ENCODE measurements around the gene DNAH6. TPM values are rescaled to one million over a fixed set of nuclear protein-coding genes. Genes with fewer than 3 reads are reported as not detected.
A peak's percentile ranks its signal among the peaks of the same experiment; 100 is the strongest.

Gene DNAH6
- total and polyA plus RNA-seq, 2 of the 13 experiments (the other 11 are each of a cell fraction or from before 2014, with no cell fraction given): 0.01 TPM; not detected in 1

- Histone ChIP-seq H3K36me3 (replicated peaks in 1 of 2; ENCODE audit: control insufficient read depth in 1 of 2, insufficient read depth in 2 of 2, low read length in 2 of 2) (no peaks in the 10 kb centered on the region), H3K4me1 (ENCODE audit: insufficient read depth, low read length) (peaks cover 30% of the 10 kb centered on the region), H3K79me2 (ENCODE audit: insufficient read depth, low read length) (no peaks in the 10 kb centered on the region), H3K27ac (ENCODE audit: extremely low read length, insufficient read depth, low read length) (peak overlapping the region; percentile 65), H3K4me3 (replicated peaks in 1 of 3; ENCODE audit: insufficient read depth in 1 of 3, low read depth in 2 of 3, low read length in 3 of 3) (no peak overlapping the region; a peak in 1 of 6 replicates), H3K9me3 (ENCODE audit: low read length) (no peaks in the 10 kb centered on the region), H4K20me1 (ENCODE audit: insufficient read depth, low read length) (no peaks in the 10 kb centered on the region), H2AFZ (ENCODE audit: low read length) (no peak overlapping the region), H3K27me3 (ENCODE audit: control insufficient read depth in 1 of 2, insufficient read depth in 2 of 2, low read length in 2 of 2) (no peaks in the 10 kb centered on the region), H3K4me2 (ENCODE audit: low read depth, low read length) (peak overlapping the region; percentile 47), H3K9ac (ENCODE audit: insufficient read depth, low read depth, low read length) (no peak overlapping the region)
- peak; percentile 81 for DNase-seq (ENCODE audit: low spot score)
- 4% methylated on average over 2 of the region's 2 CpGs for WGBS (ENCODE audit: low lambda C conversion rate)
- in situ Hi-C loops (cut with HindIII; ENCODE audit: extremely low pct_ligation_motif_present, low pct_unique_long_range_greater_than_20kb): loop anchor here (5.0 kb wide), 1 partner anchor 396 kb away; the partner anchor contains the start of gene TRABD2A
- ChIA-PET CTCF (ENCODE audit: low intra/inter-chr PET ratio, low total read pairs) (no interaction called here), POLR2A (interaction anchor here (1.5 kb wide), 1 partner anchor 27 kb away, joined by 5 read pairs; the partner anchor contains the start of gene SUCLG1)
- peak; percentile 96 for FAIRE-seq
- ATAC-seq: peak; percentile 75
- intact Hi-C loops (cut with micrococcal nuclease; ENCODE audit: unreplicated experiment): loop anchor here (2.0 to 5.0 kb wide), 2 partner anchors 28 to 126 kb away; partner anchors contain the start of gene SUCLG1
- no TSS peak for BruUV-seq (replicated peaks)
- TF ChIP-seq PHF21A (CRISPR knock-in tag; IDR thresholded peaks at IDR 0.05) (peak; percentile 62; the same call in 1 of the 2 replicates), SAP130 (CRISPR knock-in tag; IDR thresholded peaks at IDR 0.05; ENCODE audit: low read depth) (0 out of 2 replicates have a peak, but pooled peaks have one; percentile 29), NFIC (IDR thresholded peaks at IDR 0.05; ENCODE audit: low read length) (peak; percentile 82; the same call in 1 of the 2 replicates), ZFX (CRISPR knock-in tag; IDR thresholded peaks at IDR 0.05; ENCODE audit: low read depth) (0 out of 2 replicates have a peak, but pooled peaks have one; percentile 30), EP300 (IDR thresholded peaks at IDR 0.05; ENCODE audit: low read depth in 2 of 2, low read length in 2 of 2) (peak in 1 of 2 experiments; percentile 54; a peak in 1 of 4 replicates), EP300 (CRISPR knock-in tag; IDR thresholded peaks at IDR 0.05; ENCODE audit: borderline replicate concordance) (no peak), SOX6 (IDR thresholded peaks at IDR 0.05) (no peak), SOX6 (CRISPR knock-in tag; IDR thresholded peaks at IDR 0.05) (peak; percentile 75), HMG20A (CRISPR knock-in tag; IDR thresholded peaks at IDR 0.05; ENCODE audit: borderline replicate concordance) (peak; percentile 36; the same call in 1 of the 2 replicates), FOXA3 (CRISPR knock-in tag; IDR thresholded peaks at IDR 0.05) (peak; percentile 22; the same call in 1 of the 2 replicates), ZNF207 (IDR thresholded peaks at IDR 0.05; ENCODE audit: borderline replicate concordance) (no peak), ZNF253 (CRISPR knock-in tag; IDR thresholded peaks at IDR 0.05; ENCODE audit: borderline replicate concordance) (no peak), ZFP36 (IDR thresholded peaks at IDR 0.05; ENCODE audit: borderline replicate concordance, low read depth, low read length, partially characterized antibody) (no peak), SKI (IDR thresholded peaks at IDR 0.05; ENCODE audit: partially characterized antibody) (no peak), TCF7L2 (IDR thresholded peaks at IDR 0.05; ENCODE audit: low read depth, low read length) (no peak)
- TF ChIP-seq, protein P1, sequence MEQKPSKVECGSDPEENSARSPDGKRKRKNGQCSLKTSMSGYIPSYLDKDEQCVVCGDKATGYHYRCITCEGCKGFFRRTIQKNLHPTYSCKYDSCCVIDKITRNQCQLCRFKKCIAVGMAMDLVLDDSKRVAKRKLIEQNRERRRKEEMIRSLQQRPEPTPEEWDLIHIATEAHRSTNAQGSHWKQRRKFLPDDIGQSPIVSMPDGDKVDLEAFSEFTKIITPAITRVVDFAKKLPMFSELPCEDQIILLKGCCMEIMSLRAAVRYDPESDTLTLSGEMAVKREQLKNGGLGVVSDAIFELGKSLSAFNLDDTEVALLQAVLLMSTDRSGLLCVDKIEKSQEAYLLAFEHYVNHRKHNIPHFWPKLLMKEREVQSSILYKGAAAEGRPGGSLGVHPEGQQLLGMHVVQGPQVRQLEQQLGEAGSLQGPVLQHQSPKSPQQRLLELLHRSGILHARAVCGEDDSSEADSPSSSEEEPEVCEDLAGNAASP (CRISPR knock-in tag; IDR thresholded peaks at IDR 0.05; ENCODE audit: borderline replicate concordance): 0 out of 2 replicates have a peak, but pooled peaks have one; percentile 7
- TF ChIP-seq, protein P2, sequence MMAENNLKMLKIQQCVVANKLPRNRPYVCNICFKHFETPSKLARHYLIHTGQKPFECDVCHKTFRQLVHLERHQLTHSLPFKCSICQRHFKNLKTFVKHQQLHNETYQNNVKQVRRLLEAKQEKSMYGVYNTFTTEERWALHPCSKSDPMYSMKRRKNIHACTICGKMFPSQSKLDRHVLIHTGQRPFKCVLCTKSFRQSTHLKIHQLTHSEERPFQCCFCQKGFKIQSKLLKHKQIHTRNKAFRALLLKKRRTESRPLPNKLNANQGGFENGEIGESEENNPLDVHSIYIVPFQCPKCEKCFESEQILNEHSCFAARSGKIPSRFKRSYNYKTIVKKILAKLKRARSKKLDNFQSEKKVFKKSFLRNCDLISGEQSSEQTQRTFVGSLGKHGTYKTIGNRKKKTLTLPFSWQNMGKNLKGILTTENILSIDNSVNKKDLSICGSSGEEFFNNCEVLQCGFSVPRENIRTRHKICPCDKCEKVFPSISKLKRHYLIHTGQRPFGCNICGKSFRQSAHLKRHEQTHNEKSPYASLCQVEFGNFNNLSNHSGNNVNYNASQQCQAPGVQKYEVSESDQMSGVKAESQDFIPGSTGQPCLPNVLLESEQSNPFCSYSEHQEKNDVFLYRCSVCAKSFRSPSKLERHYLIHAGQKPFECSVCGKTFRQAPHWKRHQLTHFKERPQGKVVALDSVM (CRISPR knock-in tag; IDR thresholded peaks at IDR 0.05): no peak
- TF ChIP-seq, protein P3, sequence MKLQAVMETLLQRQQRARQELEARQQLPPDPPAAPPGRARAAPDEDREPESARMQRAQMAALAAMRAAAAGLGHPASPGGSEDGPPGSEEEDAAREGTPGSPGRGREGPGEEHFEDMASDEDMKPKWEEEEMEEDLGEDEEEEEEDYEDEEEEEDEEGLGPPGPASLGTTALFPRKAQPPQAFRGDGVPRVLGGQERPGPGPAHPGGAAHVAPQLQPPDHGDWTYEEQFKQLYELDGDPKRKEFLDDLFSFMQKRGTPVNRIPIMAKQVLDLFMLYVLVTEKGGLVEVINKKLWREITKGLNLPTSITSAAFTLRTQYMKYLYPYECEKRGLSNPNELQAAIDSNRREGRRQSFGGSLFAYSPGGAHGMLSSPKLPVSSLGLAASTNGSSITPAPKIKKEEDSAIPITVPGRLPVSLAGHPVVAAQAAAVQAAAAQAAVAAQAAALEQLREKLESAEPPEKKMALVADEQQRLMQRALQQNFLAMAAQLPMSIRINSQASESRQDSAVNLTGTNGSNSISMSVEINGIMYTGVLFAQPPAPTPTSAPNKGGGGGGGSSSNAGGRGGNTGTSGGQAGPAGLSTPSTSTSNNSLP (IDR thresholded peaks at IDR 0.05; ENCODE audit: low read depth, low read length): 0 out of 2 replicates have a peak, but pooled peaks have one; percentile 30
Measured at GRCh38 chr2:84486441-84487115, 29.7 kb upstream of the DNAH6 start.
